Activated CD4-positive, alpha-beta T cell treated with anti-CD3 and anti-CD28 coated beads, Interleukin-2, amount 50 U/mL, for 24 hours (primary cell): ENCODE measurements around the gene PDE4D.
A peak's percentile ranks its signal among the peaks of the same experiment; 100 is the strongest.
"Not testable (repeated sequence)": the region's sequence is repeated elsewhere in the genome, so short reads cannot be mapped to it uniquely, and the experiment has no call there.

ENCODE experiments used
- DNase-seq, 2 donors: peaks; one replicate each; pipeline ENCODE4 v3.0.0-alpha.2; 2020; ENCODE audit warnings: low read depth in 1 of 2, low spot score in 1 of 2

The PDE4D gene

DNA sequence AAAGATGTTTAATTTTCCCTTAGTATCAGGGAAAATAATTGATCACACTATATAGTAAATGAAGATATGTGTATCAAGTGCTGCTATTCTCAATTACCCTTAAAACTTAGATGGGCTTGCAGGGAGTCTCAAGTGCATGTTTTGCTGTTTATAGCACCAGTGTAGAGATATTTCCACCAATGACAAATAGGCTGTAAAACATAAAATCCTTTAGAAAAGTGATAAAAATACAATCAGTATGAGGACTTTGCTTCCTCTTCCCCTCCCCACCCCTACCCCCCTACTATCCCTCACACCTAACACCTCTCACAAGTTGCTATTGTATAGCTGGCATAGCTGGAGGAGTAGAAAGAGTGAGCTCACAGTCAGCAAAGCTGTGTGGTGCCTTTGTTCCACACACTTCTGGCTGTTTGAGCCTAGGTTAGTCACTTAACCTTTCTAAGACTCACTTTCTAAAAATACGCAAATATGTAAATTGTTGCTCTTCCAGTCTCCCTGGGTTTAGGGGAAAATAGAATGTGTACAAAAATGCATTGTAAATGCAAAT, 93.1 kb downstream of the PDE4D start:
- no peak for DNase-seq

- peak in 1 of 2 donors; percentile 34 for DNase-seq
Observed at GRCh38 chr5:59799668-59800346, 93.7 kb downstream of the PDE4D start.

GRCh38 chr5:59798862-59799667, 94.5 kb downstream of the PDE4D start:
- DNase-seq: no peak

DNA sequence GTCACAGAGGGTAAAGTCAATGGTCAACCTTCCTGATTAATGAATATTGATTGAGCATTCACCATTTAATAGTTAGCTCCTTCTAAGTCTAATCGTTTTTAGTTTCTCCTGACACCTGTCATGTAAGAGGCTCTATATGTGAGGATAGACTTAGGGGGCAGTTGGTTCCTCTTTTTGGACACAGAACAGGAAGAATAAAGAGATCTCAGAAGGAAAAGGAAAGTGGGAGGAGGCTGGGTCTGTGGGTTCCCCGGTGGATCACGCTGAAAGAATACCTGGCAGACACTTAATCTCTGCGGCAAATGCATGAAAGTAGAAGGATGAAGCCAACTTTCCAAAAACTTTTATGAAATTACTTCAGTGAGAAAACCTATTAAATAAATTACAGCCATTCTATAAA, 98.4 kb downstream of the PDE4D start:
- DNase-seq: no peak

DNA sequence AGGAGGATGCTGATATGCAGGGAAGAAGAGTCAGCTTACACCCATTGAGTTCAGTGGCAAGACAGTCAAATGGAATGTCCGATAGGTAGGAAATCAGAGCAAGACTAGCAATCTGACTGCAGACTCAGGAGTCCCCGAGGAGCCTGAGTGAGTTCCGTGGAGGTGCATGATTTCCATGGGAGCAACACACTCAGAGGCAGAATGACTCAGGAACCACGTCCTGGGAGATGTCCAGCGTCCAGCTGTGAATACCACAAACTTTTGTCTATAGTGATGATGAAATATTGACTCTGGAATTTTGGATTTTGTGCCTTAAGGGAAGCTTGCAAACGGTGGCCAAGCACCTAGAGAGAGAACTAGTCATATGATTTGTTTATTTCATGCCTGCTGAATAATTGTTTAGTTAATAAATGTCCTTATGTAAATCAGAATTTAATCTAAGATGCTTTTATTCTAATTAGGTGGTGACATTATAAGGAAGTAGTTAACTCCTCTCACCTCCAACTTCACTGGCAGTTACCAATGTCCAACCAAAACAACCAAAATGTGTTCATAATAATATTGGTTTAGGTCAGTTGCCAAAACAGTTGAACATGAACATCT, 100.4 kb downstream of the PDE4D start:
- DNase-seq: no peak

- DNase-seq: no peak
Observed at GRCh38 chr5:59791617-59792016, 101.9 kb downstream of the PDE4D start.

- no peak for DNase-seq
Observed at GRCh38 chr5:59790776-59791475, 102.6 kb downstream of the PDE4D start.

GRCh38 chr5:59790376-59790775, 103.2 kb downstream of the PDE4D start:
- DNase-seq: no peak

GRCh38 chr5:59789894-59790293, 103.6 kb downstream of the PDE4D start:
- DNase-seq: no peak

- no peak for DNase-seq
Observed at GRCh38 chr5:59789197-59789596, 104.3 kb downstream of the PDE4D start.

GRCh38 chr5:59786334-59786805, 107.2 kb downstream of the PDE4D start:
- DNase-seq: no peak

- no peak for DNase-seq
Observed at GRCh38 chr5:59785676-59786333, 107.7 kb downstream of the PDE4D start.

- DNase-seq: not testable (repeated sequence)
Observed at GRCh38 chr5:59784708-59785107, 108.8 kb downstream of the PDE4D start.

- no peak for DNase-seq
Observed at GRCh38 chr5:59783264-59783663, 110.3 kb downstream of the PDE4D start.

DNA sequence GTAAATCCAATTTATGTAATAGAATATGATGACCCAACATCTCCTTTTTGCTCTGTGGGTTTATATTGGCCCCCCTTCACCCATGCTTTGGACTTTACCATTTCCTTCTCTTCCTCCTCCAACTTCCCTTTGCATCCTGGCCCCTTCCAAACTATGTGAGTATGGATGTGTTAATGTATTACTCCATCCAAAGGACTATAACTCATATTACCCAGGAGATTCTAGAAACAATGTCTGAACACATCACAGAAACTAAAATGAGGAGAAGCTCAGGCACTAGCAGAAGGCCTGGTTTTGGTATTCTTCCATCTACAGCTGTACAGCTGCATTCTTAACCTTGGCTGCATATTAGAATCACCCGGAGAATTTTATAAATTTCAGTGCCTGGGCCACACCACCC, 110.7 kb downstream of the PDE4D start:
- no peak for DNase-seq

GRCh38 chr5:59779453-59779852, 114.1 kb downstream of the PDE4D start:
- DNase-seq: no peak

GRCh38 chr5:59777028-59777427, 116.5 kb downstream of the PDE4D start:
- no peak for DNase-seq

DNA sequence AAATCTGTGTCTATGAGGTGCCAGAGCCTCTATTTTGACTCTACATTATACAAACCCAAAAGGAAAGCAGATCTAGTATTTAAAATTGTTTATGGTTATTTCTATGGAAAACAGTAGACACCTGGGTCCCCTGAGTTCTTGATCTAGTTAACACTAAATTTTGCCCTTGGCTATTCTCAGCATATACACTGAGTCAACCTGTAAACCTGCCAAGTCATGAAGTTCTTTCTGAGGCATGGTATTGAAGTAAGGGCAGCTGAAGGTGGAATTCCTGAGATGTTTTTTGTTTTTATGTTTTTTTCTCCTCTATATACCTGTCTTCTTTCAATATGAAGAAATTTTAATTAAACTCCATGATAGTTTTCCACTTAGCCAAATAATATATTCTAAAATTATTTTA, 120.2 kb downstream of the PDE4D start:
- no peak for DNase-seq

GRCh38 chr5:59772757-59773156, 120.8 kb downstream of the PDE4D start:
- no peak for DNase-seq

DNA sequence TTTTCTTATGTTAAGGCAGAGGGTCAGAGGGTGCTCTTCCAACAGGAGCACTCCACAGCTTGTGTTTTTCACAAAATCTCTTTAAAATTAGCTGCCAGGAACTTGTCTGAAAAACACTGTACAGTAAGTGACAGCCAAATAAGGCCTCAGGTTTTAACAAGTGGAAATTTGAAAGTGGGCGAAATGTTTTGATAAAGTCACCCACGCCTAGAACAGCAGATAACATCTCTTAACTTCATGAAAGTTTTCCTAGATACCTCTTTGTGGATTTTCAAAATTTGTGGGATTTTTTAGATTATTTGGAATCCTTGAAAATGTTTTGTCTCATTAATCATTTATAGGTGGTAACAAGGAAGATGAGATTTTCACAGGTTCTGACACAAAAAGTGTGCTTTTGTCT, 121.3 kb downstream of the PDE4D start:
- DNase-seq: no peak

DNA sequence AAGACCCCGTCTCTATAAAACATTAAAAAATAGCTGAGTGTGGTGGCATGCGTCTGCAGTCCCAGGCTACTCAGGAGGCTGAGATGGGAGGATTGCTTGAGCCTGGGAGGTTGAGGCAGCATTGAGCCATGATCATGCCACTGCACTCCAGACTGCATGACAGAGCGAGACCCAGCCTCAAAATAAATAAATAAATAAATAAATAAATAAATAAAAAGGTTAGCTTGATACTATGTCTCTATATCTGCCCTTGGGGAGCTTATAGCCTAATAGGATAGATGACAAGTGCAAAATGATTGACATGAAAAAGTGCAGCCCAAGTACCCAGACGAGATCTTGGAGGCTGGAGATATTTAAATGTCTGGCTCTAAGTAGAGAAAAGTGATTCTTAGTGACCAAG, 122.6 kb downstream of the PDE4D start:
- DNase-seq: no peak
